Amygdala (tissue), 56 donors: ENCODE results near the gene FGF7.
A peak's percentile ranks its signal among the peaks of the same experiment; 100 is the strongest.
"Not testable (repeated sequence)": the region's sequence is repeated elsewhere in the genome, so short reads cannot be mapped to it uniquely, and the experiment has no call there.

Experiments
- DNase-seq, 56 donors: peaks; one replicate each; lab custom pipeline; 2025; lab: John Stamatoyannopoulos, UW

The FGF7 gene

GRCh38 chr15:49438962-49439631 lies 16.1 kb downstream of the FGF7 start:
- DNase-seq: peak in 9 of 56 donors; percentile 0 to 29 (median 3)

DNA sequence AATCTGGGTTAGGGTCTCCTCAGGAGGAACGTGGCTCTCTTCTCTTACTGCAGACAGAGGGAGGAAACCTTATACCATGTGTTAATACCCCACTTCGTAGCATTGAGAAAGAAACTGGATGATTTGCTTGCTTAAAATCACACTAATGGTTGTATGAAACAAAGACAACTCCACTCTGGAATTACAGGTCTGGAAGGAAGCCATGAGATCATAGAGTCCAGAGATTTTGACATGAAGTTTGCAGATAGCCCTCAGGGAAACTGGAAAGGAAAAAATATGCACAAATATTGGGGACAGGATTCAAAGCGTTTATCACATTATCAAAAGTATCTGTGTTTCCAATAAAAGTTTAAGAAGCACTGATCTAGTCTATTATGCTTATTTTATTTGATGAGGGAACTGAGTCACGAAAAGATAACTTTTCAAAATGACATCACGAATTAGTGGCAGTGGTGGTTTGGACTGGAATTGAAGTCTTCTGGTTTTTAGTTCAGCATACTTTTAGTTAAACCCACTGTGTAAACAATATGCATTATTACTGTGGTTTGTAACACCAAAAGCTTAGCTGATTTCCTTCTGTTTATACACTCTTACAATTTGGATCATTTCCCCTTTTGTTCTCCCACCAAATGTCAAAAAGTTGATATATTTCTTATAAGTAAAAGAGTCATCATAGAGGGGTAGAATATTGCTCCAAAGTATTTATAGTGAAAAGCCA lies 16.8 kb downstream of the FGF7 start:
- DNase-seq: no peak

- DNase-seq: no peak
Measured at GRCh38 chr15:49441356-49441755, 18.3 kb downstream of the FGF7 start.

- no peak for DNase-seq
Measured at GRCh38 chr15:49441816-49442215, 18.8 kb downstream of the FGF7 start.

- DNase-seq: no peak
Measured at GRCh38 chr15:49452595-49452994, 29.6 kb downstream of the FGF7 start.

DNA sequence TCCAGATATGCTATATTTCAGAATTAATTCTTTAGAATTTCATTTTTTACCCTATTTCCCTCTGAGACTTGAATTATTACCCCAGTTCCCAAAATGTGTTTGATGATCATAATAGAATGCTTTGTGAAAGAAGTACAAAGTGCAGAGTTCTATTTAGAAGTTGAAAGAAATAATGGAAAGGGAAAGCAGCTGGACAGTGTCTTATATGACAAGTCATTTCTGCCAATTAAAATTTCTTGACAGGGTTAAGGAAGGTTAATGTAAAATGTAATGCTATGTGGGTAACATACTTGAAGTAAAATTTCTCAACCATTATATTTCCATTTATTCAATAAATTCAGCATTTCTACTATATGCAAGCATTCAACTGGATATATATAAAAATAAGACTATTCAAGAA lies 33.1 kb downstream of the FGF7 start:
- DNase-seq: no peak

DNA sequence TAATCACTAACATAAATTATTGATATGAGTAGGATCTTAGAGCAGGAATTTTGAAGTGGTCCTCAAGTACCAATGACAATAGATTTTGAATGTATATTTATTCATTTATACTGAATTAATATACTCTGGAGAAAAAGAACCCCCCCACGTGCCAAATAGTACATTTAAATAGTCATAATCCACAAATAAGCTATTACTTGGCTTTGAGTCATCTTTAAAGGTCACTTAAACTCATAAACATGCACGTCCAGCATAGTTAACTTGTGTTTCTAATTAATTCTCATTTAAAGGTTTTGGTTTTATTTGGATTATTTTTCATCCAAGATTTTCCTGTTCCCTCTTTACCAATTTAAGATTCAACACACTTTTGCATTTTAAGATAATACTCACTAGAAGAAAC lies 35.1 kb downstream of the FGF7 start:
- DNase-seq: no peak

DNA sequence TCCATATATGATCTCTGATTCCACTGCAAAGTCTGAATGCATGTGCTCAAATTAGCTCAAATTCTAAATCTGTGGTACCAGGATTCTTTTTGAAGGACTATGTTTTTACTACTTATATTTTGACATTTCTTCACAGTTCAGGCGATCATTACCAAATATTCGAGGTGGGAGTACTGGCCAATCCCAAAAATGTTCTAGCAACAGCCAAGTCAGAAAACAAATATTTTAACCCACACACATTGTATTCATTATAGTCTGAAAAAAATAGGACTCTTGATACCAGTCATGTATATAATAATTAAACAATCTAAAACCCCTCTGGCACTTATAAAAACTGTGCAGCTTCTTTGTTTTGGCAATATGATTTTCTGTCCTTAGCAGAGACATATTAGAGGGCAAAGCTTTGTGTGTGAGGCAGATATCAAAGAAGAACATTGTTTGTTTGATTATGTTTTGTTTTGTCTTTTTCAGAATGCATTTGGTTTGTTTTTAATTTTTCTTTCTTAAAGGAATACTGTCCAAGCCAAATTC lies 37.4 kb downstream of the FGF7 start:
- no peak for DNase-seq

DNA sequence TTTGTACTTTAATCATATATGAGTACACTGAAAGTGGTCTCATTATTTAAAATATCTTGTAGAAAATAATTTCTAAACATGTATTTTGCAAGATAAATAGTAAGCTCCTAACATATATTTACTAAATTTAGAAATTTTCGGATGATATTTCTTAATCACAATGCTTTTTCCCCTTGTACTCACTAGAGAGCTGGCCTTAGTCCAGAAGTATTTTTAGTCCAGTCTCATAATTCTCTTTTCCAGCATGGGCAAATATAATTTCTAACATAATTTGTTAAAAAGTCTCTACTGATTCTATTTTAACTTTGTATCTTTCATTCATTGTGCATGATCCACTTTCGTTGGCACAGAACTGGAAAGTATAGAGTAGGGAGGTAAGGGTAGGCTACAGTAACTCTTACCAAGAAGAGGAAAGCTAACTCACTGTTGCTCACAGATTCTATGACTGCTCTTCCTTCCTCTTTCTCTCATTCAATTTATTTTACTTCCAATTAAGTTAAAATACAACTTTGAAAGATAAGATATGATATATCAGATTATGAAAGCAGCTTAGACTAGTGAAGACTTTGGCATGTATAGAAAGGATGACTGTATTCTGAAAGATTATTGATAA lies 39.3 kb downstream of the FGF7 start:
- DNase-seq: no peak

GRCh38 chr15:49464522-49464921 lies 41.5 kb downstream of the FGF7 start:
- DNase-seq: no peak

- DNase-seq: no peak
Measured at GRCh38 chr15:49466119-49466518, 43.1 kb downstream of the FGF7 start.

DNA sequence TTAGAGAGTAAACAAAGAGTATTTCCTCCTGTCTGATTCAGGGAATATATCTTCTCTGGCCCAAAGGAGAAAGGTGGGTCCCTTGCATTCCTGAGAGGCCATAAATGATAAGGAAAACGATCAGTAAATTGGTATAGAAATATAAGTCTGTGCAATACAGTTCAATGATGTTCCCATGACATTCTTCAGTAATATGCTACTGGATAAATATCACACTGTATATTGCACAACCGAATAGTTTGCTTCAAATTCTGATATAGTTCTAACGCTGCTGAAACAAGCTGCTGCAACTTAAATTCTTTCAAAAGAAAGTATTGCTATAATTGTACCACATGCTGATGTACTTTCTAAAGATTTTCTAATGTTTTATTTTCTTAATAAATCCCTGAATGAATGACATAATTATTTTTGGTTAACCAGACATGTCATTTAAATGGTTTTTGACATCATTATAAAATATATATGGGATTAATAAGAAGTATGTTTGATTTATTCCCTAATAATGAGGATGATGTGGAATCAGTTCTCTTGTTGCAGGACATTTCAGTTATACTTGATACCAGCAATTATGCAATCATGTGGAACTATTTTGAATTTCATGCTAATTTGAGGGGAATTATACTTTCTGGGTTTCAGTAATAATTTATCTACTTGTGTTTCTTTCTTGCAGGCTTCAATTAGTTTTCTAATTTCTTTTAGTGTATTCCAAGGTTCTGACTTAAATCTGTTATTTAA lies 44.9 kb downstream of the FGF7 start:
- DNase-seq: no peak

- DNase-seq: no peak
Measured at GRCh38 chr15:49468481-49468839, 45.4 kb downstream of the FGF7 start.

- DNase-seq: not testable (repeated sequence)
Measured at GRCh38 chr15:49471248-49471647, 48.2 kb downstream of the FGF7 start.

DNA sequence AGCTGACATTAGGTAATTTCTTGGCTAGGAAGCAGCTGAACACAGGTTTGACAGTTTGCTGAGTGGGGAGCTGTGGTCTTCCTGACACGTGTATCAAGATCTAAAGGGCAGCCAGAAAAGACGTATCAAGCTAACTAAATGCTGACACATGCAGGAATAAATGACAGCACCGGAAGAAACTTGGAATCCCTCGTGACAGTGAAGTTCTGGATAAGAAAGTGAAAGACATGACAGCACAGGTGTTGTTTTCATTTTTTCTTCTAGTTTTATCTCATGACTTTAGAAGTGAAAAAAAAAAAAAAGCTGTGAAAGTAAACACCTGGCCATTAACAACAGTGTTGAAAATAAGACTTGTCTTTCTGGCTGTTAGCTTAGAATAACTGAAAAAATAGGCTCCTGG lies 48.7 kb downstream of the FGF7 start:
- no peak for DNase-seq

DNA sequence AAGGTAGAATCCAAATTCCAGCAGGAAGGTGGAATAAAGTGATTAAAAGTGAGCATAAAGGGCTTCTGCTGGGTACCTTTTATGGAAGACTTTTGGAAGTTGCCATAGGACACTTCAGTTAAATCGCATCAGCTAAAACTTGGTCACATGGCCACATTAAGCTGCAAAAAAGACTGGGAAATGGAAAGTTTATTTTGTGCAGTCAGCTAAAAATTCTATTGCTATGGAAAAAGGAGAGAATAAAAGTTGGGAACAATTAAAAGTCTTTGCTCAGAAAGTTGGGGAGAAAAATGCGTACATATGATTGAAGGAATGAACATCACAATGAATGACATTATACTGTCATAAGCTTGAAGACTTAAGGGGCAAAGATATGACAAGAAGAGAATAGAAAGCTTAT lies 49.3 kb downstream of the FGF7 start:
- no peak for DNase-seq

DNA sequence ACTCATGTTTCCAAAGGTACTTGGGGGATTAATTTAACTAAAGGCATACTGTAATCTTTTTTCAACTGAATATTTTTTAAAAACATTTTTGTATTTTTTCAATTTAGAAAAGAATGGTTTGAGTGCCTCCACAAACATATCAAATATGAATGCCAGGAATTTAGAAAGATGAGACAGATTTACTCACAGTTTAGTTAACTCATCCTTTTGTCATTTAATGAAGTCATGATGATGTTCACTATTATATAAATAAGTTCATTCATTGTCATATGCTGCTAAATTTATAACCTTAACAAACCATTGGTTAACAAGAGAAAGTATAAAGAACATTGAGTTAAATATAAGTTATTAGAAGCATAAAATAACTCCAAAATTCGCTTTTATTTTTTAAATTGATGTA lies 50.0 kb downstream of the FGF7 start:
- DNase-seq: no peak

- not testable (repeated sequence) for DNase-seq
Measured at GRCh38 chr15:49478021-49478420, 55.0 kb downstream of the FGF7 start.

GRCh38 chr15:49478982-49479381 lies 55.9 kb downstream of the FGF7 start:
- not testable (repeated sequence) for DNase-seq

DNA sequence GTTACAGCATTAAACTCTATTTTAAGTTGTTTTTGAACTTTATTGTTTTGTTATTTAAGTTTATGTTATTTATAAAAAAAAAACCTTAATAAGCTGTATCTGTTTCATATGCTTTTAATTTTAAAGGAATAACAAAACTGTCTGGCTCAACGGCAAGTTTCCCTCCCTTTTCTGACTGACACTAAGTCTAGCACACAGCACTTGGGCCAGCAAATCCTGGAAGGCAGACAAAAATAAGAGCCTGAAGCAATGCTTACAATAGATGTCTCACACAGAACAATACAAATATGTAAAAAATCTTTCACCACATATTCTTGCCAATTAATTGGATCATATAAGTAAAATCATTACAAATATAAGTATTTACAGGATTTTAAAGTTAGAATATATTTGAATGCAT lies 62.4 kb downstream of the FGF7 start:
- DNase-seq: not testable (repeated sequence)

GRCh38 chr15:49490966-49491365 lies 67.9 kb downstream of the FGF7 start:
- no peak for DNase-seq
